ENCODE data around the gene TBC1D23. TPM values are rescaled to one million over a fixed set of nuclear protein-coding genes. Genes with fewer than 3 reads are reported as not detected.

TBC1D23 gene
- total RNA-seq (10 to 100 TPM; 59.3 to 82.1 TPM), polyA plus RNA-seq (ENCODE audit: insufficient read length in 2 of 2) (10 to 100 TPM; 33.8 to 35.4 TPM)
- long read RNA-seq, donor 1, partial matches to known transcripts = 0 of 5 reads
- long read RNA-seq, donor 1, other reads (novel, unspliced or antisense) = 0 of 5 reads
- long read RNA-seq, donor 2, partial matches to known transcripts = 0 of 1 reads
- long read RNA-seq, donor 2, other reads (novel, unspliced or antisense) = 0 of 1 reads
- long read RNA-seq, donor 3, partial matches to known transcripts = 0 of 1 reads
- long read RNA-seq, donor 3, other reads (novel, unspliced or antisense) = 0 of 1 reads
- long read RNA-seq, donor 4, partial matches to known transcripts = 0 of 7 reads
- long read RNA-seq, donor 4, other reads (novel, unspliced or antisense) = 0 of 7 reads

GRCh38 chr3:100260685-100261484, at the start of gene TBC1D23:
Gene TBC1D23, plus strand, starts transcription at chr3:100260992. Its CDS starts 27 bp downstream, at chr3:100261019.
- Histone ChIP-seq H3K27me3 (ENCODE audit: control insufficient read depth, insufficient read depth, low read length) (no peaks in the 10 kb centered on the region), H3K36me3 (ENCODE audit: control insufficient read depth, insufficient read depth, low read length) (no peaks in the 10 kb centered on the region), H3K9me3 (ENCODE audit: control insufficient read depth, insufficient read depth, low read length) (no peaks in the 10 kb centered on the region), H3K4me1 (ENCODE audit: control insufficient read depth, insufficient read depth, low read length) (peaks cover 9% of the 10 kb centered on the region), H3K27ac (ENCODE audit: low read depth, low read length) (peak within 1 kb of the TSS; percentile 98), H3K4me3 (ENCODE audit: low read depth, low read length) (peak within 1 kb of the TSS; percentile 100)
- DNase-seq (ENCODE audit: low read depth in 4 of 6, low spot score in 6 of 6) = peak; percentile 92 to 99 (median 96)
- 0% methylated on average over 47 of the region's 49 CpGs for WGBS (ENCODE audit: insufficient coverage)

GRCh38 chr3:100213891-100214573, 46.8 kb upstream of the TBC1D23 start:
- Histone ChIP-seq H3K36me3 (ENCODE audit: control insufficient read depth, insufficient read depth, low read length) (no peaks in the 10 kb centered on the region), H3K4me3 (ENCODE audit: low read depth, low read length) (no peak overlapping the region), H3K4me1 (ENCODE audit: control insufficient read depth, insufficient read depth, low read length) (no peaks in the 10 kb centered on the region), H3K9me3 (ENCODE audit: control insufficient read depth, insufficient read depth, low read length) (no peaks in the 10 kb centered on the region), H3K27ac (ENCODE audit: low read depth, low read length) (no peak overlapping the region), H3K27me3 (ENCODE audit: control insufficient read depth, insufficient read depth, low read length) (no peaks in the 10 kb centered on the region)
- WGBS (ENCODE audit: insufficient coverage) = 97% methylated on average over 4 of the region's 7 CpGs
- DNase-seq (ENCODE audit: low read depth in 4 of 6, low spot score in 6 of 6) = peak in 1 of 6 donors; percentile 6

GRCh38 chr3:100214574-100214964, 46.2 kb upstream of the TBC1D23 start:
- no peaks in the 10 kb centered on the region for H3K27me3 ChIP-seq (ENCODE audit: control insufficient read depth, insufficient read depth, low read length)
- H3K27ac ChIP-seq (ENCODE audit: low read depth, low read length) = no peak overlapping the region
- no peak for DNase-seq (ENCODE audit: low read depth in 4 of 6, low spot score in 6 of 6)
- H3K4me3 ChIP-seq (ENCODE audit: low read depth, low read length) = no peak overlapping the region
- H3K4me1 ChIP-seq (ENCODE audit: control insufficient read depth, insufficient read depth, low read length) = no peaks in the 10 kb centered on the region
- WGBS (ENCODE audit: insufficient coverage) = 89% methylated on average over 5 of the region's 5 CpGs
- H3K9me3 ChIP-seq (ENCODE audit: control insufficient read depth, insufficient read depth, low read length) = peaks cover 1% of the 10 kb centered on the region
- H3K36me3 ChIP-seq (ENCODE audit: control insufficient read depth, insufficient read depth, low read length) = no peaks in the 10 kb centered on the region

GRCh38 chr3:100216713-100217112, 44.1 kb upstream of the TBC1D23 start:
- Histone ChIP-seq H3K36me3 (ENCODE audit: control insufficient read depth, insufficient read depth, low read length) (no peaks in the 10 kb centered on the region), H3K27ac (ENCODE audit: low read depth, low read length) (no peak overlapping the region), H3K27me3 (ENCODE audit: control insufficient read depth, insufficient read depth, low read length) (no peaks in the 10 kb centered on the region), H3K4me1 (ENCODE audit: control insufficient read depth, insufficient read depth, low read length) (no peaks in the 10 kb centered on the region), H3K4me3 (ENCODE audit: low read depth, low read length) (no peak overlapping the region), H3K9me3 (ENCODE audit: control insufficient read depth, insufficient read depth, low read length) (peaks cover 4% of the 10 kb centered on the region)
- no CpG with 5 or more reads among the region's 1 CpG for WGBS (ENCODE audit: insufficient coverage)
- no peak for DNase-seq (ENCODE audit: low read depth in 4 of 6, low spot score in 6 of 6)

DNA sequence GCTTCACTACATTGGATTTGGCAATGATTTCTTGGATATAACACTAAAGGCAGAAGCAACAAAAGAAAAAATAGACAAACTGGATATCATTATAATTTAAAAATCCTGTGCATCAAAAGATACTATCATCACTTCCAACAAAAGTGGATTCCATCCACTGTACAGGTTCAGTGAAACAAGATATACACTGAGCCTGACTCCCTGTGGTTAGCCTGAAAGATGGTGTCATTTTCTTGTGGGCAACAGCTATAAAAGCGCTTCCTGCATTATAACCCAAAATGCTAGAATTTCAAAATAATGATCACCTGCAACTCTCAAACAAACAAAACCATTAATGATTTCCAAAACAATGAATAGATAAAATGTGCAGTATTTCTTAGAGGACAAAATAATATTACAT, 39.6 kb upstream of the TBC1D23 start:
- DNase-seq (ENCODE audit: low read depth in 4 of 6, low spot score in 6 of 6) = no peak
- no peaks in the 10 kb centered on the region for H3K36me3 ChIP-seq (ENCODE audit: control insufficient read depth, insufficient read depth, low read length)
- H3K27me3 ChIP-seq (ENCODE audit: control insufficient read depth, insufficient read depth, low read length) = no peaks in the 10 kb centered on the region
- peaks cover 4% of the 10 kb centered on the region for H3K9me3 ChIP-seq (ENCODE audit: control insufficient read depth, insufficient read depth, low read length)
- H3K27ac ChIP-seq (ENCODE audit: low read depth, low read length) = no peak overlapping the region
- no CpG with 5 or more reads among the region's 1 CpG for WGBS (ENCODE audit: insufficient coverage)
- H3K4me3 ChIP-seq (ENCODE audit: low read depth, low read length) = no peak overlapping the region
- H3K4me1 ChIP-seq (ENCODE audit: control insufficient read depth, insufficient read depth, low read length) = no peaks in the 10 kb centered on the region

DNA sequence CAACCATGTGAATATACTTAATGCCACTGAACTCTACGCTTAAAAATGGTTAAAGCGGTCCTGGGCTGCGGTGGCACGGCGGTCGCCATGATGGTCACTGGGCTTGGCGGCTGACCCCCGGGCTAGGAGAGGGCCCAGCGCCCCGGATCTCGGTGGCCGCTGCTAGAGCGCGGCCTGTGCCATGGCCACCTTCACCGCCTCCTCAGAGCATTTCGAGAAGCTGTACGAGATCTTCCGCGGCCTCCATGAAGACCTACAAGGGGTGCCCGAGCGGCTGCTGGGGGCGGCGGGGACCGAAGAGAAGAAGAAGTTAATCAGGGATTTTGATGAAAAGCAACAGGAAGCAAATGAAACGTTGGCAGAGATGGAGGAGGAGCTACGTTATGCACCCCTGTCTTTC, 35.6 kb upstream of the TBC1D23 start:
- Histone ChIP-seq H3K4me1 (ENCODE audit: control insufficient read depth, insufficient read depth, low read length) (no peaks in the 10 kb centered on the region), H3K36me3 (ENCODE audit: control insufficient read depth, insufficient read depth, low read length) (no peaks in the 10 kb centered on the region), H3K4me3 (ENCODE audit: low read depth, low read length) (no peak overlapping the region), H3K9me3 (ENCODE audit: control insufficient read depth, insufficient read depth, low read length) (no peaks in the 10 kb centered on the region), H3K27ac (ENCODE audit: low read depth, low read length) (no peak overlapping the region), H3K27me3 (ENCODE audit: control insufficient read depth, insufficient read depth, low read length) (no peaks in the 10 kb centered on the region)
- DNase-seq (ENCODE audit: low read depth in 4 of 6, low spot score in 6 of 6) = no peak
- 94% methylated on average over 26 of the region's 26 CpGs for WGBS (ENCODE audit: insufficient coverage)

- WGBS (ENCODE audit: insufficient coverage) = 99% methylated on average over 7 of the region's 8 CpGs
- Histone ChIP-seq H3K9me3 (ENCODE audit: control insufficient read depth, insufficient read depth, low read length) (no peaks in the 10 kb centered on the region), H3K27me3 (ENCODE audit: control insufficient read depth, insufficient read depth, low read length) (no peaks in the 10 kb centered on the region), H3K36me3 (ENCODE audit: control insufficient read depth, insufficient read depth, low read length) (no peaks in the 10 kb centered on the region), H3K27ac (ENCODE audit: low read depth, low read length) (no peak overlapping the region), H3K4me1 (ENCODE audit: control insufficient read depth, insufficient read depth, low read length) (no peaks in the 10 kb centered on the region), H3K4me3 (ENCODE audit: low read depth, low read length) (no peak overlapping the region)
- DNase-seq (ENCODE audit: low read depth in 4 of 6, low spot score in 6 of 6) = no peak
Measured at GRCh38 chr3:100225883-100226282, 34.9 kb upstream of the TBC1D23 start.

DNA sequence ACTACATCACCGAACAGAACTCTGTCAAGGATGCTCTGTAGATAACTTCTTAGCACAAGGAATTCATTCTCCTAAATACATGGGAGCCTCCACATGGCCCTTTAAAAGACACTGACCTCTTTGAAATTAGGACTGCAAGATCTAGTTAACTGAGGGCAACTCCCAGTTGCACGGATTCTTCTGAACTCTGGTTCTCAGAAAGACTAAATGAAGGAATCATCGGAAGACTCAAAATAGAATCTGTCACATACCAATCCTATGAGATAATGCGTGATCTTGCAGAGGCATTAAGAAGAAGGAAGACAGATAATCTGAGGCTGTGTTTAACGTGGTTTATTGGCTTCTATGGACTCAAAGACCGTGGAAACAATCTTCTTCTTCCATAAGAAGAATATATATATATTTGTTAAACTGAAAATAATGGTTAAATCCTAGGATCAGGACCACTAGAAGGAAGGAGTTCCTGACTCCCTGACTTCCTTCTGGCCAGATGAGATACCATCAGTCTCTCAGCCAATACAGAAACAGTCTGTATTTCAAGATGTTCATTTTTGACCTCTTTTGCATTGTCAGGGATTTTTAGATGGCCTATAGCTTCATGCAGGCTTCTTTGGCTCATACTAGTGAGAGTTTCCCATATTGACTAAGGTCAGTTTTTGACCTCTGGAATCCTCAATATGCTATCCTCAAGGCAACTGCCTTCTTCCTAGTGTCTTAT, 33.9 kb upstream of the TBC1D23 start:
- no peak overlapping the region for H3K4me3 ChIP-seq (ENCODE audit: low read depth, low read length)
- H3K27me3 ChIP-seq (ENCODE audit: control insufficient read depth, insufficient read depth, low read length) = no peaks in the 10 kb centered on the region
- H3K36me3 ChIP-seq (ENCODE audit: control insufficient read depth, insufficient read depth, low read length) = no peaks in the 10 kb centered on the region
- H3K9me3 ChIP-seq (ENCODE audit: control insufficient read depth, insufficient read depth, low read length) = no peaks in the 10 kb centered on the region
- H3K4me1 ChIP-seq (ENCODE audit: control insufficient read depth, insufficient read depth, low read length) = no peaks in the 10 kb centered on the region
- DNase-seq (ENCODE audit: low read depth in 4 of 6, low spot score in 6 of 6) = no peak
- 70% methylated on average over 2 of the region's 6 CpGs for WGBS (ENCODE audit: insufficient coverage)
- no peak overlapping the region for H3K27ac ChIP-seq (ENCODE audit: low read depth, low read length)

DNA sequence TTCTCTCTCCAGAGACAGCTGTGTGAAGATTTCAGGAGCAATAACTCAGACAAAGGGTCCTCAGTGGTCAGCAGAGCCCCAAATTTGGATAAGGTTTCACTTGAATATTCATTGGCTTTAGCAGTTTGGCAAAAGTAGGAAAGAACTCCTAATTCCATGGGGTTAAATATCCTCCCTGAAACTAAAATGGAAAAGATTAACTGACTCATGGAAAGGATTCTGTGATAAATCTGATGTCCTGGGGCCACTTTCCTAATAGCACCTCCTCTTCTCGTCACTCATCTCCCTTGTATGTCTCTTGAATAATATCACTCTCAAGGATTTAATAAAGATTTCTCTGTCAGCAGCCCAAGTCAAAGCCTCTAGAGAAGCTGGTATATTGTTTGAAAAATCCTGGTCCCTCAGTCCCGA, 33.3 kb upstream of the TBC1D23 start:
- Histone ChIP-seq H3K27me3 (ENCODE audit: control insufficient read depth, insufficient read depth, low read length) (no peaks in the 10 kb centered on the region), H3K36me3 (ENCODE audit: control insufficient read depth, insufficient read depth, low read length) (no peaks in the 10 kb centered on the region), H3K4me3 (ENCODE audit: low read depth, low read length) (no peak overlapping the region), H3K4me1 (ENCODE audit: control insufficient read depth, insufficient read depth, low read length) (no peaks in the 10 kb centered on the region), H3K27ac (ENCODE audit: low read depth, low read length) (no peak overlapping the region), H3K9me3 (ENCODE audit: control insufficient read depth, insufficient read depth, low read length) (no peaks in the 10 kb centered on the region)
- peak in 1 of 6 donors; percentile 30 for DNase-seq (ENCODE audit: low read depth in 4 of 6, low spot score in 6 of 6)
- 89% methylated on average over 1 of the region's 2 CpGs for WGBS (ENCODE audit: insufficient coverage)

Data from spinal cord (tissue), 10 donors.